GM23338 (cell line): Measurements from ENCODE around the gene EFHD2.

ENCODE experiments used
- CREB1 ChIP-seq: fragments of 250-450 bp; sonication (Bioruptor Pico); IDR thresholded peaks from 2 replicates; pipeline ENCODE4 v1.5.0; 2020; ENCODE audit warnings: low read depth, mild to moderate bottlenecking, moderate library complexity
- ETS1 ChIP-seq: IDR thresholded peaks from 2 replicates; pipeline ENCODE4 v1.6.1; 2016; ENCODE audit warnings: antibody characterized with exemption
- EZH2 ChIP-seq: fragments of 200-600 bp; sonication (generic); IDR thresholded peaks from one replicate; pipeline ENCODE4 v1.8.0; 2017; ENCODE audit warnings: antibody characterized with exemption, mild to moderate bottlenecking, low read depth; ENCODE audit not compliant: unreplicated experiment
- EZH2phosphoT487 ChIP-seq: fragments of 200-600 bp; sonication (generic); IDR thresholded peaks from one replicate; pipeline ENCODE4 v1.8.1; 2018; ENCODE audit warnings: antibody characterized with exemption; ENCODE audit not compliant: unreplicated experiment
- JUNB ChIP-seq: IDR thresholded peaks from one replicate; pipeline ENCODE4 v1.6.1; 2016; ENCODE audit warnings: antibody characterized with exemption; ENCODE audit not compliant: unreplicated experiment
- NANOG ChIP-seq: IDR thresholded peaks from 2 replicates; pipeline ENCODE4 v1.6.1; 2016; ENCODE audit warnings: antibody characterized with exemption, borderline replicate concordance
- POLR2AphosphoS5 ChIP-seq: IDR thresholded peaks from 2 replicates; pipeline ENCODE4 v1.6.1; 2016; ENCODE audit warnings: antibody characterized with exemption, low read depth
- REST ChIP-seq: IDR thresholded peaks from one replicate; pipeline ENCODE4 v1.6.1; 2018; ENCODE audit warnings: antibody characterized with exemption; ENCODE audit not compliant: unreplicated experiment
- STAT1 ChIP-seq: IDR thresholded peaks from one replicate; pipeline ENCODE4 v1.6.1; 2016; ENCODE audit warnings: antibody characterized with exemption; ENCODE audit not compliant: unreplicated experiment
- ZNF331 ChIP-seq: fragments of 250-450 bp; sonication (Bioruptor Pico); IDR thresholded peaks from 2 replicates; pipeline ENCODE4 v1.5.0; 2020; ENCODE audit warnings: low read depth, mild to moderate bottlenecking, moderate library complexity
- TF ChIP-seq, protein P1 (sequence below), 2 experiments: fragments of 200-600 bp in 1 of 2; sonication (generic) in 1 of 2; conservative IDR thresholded peaks; 2 replicates each; pipeline versions ENCODE4 v1.5.1 to v1.6.1; 2016 to 2017; ENCODE audit warnings: antibody characterized with exemption in 2 of 2, low read depth in 2 of 2, mild to moderate bottlenecking in 2 of 2, moderate library complexity in 1 of 2

- TF ChIP-seq, protein P1, sequence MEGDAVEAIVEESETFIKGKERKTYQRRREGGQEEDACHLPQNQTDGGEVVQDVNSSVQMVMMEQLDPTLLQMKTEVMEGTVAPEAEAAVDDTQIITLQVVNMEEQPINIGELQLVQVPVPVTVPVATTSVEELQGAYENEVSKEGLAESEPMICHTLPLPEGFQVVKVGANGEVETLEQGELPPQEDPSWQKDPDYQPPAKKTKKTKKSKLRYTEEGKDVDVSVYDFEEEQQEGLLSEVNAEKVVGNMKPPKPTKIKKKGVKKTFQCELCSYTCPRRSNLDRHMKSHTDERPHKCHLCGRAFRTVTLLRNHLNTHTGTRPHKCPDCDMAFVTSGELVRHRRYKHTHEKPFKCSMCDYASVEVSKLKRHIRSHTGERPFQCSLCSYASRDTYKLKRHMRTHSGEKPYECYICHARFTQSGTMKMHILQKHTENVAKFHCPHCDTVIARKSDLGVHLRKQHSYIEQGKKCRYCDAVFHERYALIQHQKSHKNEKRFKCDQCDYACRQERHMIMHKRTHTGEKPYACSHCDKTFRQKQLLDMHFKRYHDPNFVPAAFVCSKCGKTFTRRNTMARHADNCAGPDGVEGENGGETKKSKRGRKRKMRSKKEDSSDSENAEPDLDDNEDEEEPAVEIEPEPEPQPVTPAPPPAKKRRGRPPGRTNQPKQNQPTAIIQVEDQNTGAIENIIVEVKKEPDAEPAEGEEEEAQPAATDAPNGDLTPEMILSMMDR (conservative IDR thresholded peaks at IDR 0.05; ENCODE audit: low read depth in 2 of 2) = no peak
- TF ChIP-seq REST = no peak
- TF ChIP-seq POLR2AphosphoS5 = no peak
- no peak for TF ChIP-seq EZH2
- no peak for TF ChIP-seq STAT1
- TF ChIP-seq EZH2phosphoT487 = no peak
- TF ChIP-seq CREB1 (CRISPR knock-in tag) = no peak
- no peak for TF ChIP-seq ETS1
- no peak for TF ChIP-seq ZNF331
- no peak for TF ChIP-seq NANOG
- no peak for TF ChIP-seq JUNB
Observed at GRCh38 chr1:15370781-15371520, 38.7 kb upstream of the EFHD2 start.
